ENCODE measurements around the gene ATP8B3.

The ATP8B3 gene

DNA sequence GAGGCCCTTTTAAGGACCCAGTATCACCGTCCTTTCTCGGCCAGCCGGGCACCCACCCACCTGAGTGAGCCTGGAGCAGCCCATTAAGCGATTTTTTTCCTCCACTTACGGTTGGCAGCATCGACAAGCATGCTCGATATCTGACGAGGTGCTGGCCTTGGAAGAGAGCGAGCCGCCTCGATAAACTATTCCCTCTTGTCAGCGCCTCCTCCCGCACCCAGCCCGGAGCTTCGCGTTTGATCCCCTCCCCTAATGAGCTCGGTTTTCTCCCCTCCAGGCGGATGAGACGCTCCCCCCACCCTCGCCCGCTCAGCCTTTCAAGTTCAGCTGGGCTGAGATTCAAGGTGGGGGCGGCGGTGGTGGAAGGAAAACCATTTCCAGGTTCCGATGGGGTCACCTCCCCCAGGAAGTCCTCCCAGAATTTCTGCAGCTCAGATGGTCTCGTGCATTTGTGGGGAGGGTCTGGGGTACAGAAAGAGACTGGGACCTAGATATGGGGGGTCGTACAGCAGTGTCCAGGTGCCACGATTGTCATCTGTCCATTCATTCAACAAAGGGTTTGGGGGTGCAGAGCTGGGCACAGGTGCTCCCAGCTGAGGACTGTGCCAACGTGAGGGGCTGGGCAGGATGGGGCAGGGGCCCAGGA, 77.6 kb downstream of the ATP8B3 start:
- DNase-seq: no peak

All from activated naive CD4-positive, alpha-beta T cell treated with anti-CD3 and anti-CD28 coated beads, Interleukin-2, amount 50 U/mL, for 16 hours (primary cell).